ENCODE measurements around the gene PGAM4. TPM values are rescaled to one million over a fixed set of nuclear protein-coding genes. Genes with fewer than 3 reads are reported as not detected.

Gene PGAM4
- total RNA-seq (2014; rRNA removed; shearing (Covaris generic)) = 0.26 and 0.28 TPM in 2 replicates

DNA sequence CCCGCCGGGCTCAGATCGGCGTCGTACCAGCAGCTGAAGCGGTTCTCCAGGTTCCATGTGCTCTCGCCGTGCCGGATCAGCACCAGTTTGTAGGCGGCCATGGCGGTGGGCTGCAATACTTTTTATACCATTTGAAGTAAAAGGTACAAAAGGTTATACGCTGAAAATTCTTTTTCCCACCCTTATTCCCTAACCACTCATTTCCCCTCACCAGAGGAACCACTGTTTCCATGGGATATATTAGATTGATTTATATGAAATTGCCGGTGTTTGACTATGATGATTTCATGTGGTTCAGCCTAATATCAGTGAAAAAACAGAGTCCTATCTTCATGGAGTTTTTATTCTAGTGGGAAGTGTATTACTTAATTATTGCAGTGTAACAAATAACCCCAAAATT lies at the start of gene PGAM4:
Gene PGAM4 (minus strand): TSS at position 101 of the 400 bp plus-strand sequence. CDS start 0 bp downstream, at position 101.
- Histone ChIP-seq H3K36me3 (replicated peaks; ENCODE audit: control insufficient read depth, insufficient read depth, low read length) (no peaks in the 10 kb centered on the region), H3K27me3 (ENCODE audit: control insufficient read depth, insufficient read depth, low read length) (no peaks in the 10 kb centered on the region), H3K4me3 (ENCODE audit: insufficient read depth, low read depth, low read length) (no peak within 1 kb of the TSS)
- no peak for DNase-seq

DNA sequence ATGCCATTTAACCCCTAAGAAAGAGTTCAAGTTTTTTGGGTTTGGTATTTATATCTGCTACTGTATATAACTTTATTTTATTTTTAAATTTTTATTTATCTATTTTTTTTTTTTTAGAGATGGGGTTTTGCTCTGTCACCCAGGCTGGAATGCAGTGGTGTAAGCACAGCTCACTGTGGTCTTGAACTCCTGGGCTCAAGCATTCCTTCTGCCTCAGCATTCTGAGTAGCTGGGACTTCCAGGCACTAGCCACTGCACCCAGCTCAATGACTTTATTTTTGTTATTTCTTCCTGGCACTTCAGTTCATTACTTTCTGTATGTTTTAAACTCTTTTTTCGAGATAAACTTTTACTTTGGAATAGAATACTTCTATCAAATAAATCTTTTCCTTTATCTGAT lies 42.4 kb upstream of the PGAM4 start:
- DNase-seq = no peak
- Histone ChIP-seq H3K4me3 (ENCODE audit: insufficient read depth, low read depth, low read length) (no peak overlapping the region), H3K27me3 (ENCODE audit: control insufficient read depth, insufficient read depth, low read length) (no peaks in the 10 kb centered on the region)

DNA sequence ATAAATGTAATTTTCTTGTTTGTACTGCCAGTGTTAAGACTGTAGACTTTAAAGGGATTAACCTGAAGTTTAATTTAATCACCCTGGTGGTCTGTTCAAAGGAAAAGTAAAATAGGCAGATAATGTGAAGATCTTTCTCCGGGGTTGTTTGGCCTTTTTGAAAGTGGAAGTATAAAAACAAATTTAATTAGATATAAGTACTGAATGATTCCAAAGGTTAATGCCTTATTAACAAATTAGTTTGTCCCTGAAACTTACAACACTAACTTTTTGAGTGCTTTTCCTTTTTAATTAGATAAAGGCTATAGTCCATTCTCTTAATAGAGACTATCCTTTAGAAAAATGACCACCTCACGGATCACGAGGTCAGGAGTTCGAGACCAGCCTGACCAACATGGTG lies 10.4 kb upstream of the PGAM4 start:
- Histone ChIP-seq H3K4me3 (ENCODE audit: insufficient read depth, low read depth, low read length) (no peak overlapping the region), H3K27me3 (ENCODE audit: control insufficient read depth, insufficient read depth, low read length) (no peaks in the 10 kb centered on the region), H3K36me3 (replicated peaks; ENCODE audit: control insufficient read depth, insufficient read depth, low read length) (no peaks in the 10 kb centered on the region)
- DNase-seq = no peak

More for the DNA sequence above, 42.4 kb upstream of the PGAM4 start:
- H3K36me3 ChIP-seq (replicated peaks; ENCODE audit: control insufficient read depth, insufficient read depth, low read length) = no peaks in the 10 kb centered on the region

DNA sequence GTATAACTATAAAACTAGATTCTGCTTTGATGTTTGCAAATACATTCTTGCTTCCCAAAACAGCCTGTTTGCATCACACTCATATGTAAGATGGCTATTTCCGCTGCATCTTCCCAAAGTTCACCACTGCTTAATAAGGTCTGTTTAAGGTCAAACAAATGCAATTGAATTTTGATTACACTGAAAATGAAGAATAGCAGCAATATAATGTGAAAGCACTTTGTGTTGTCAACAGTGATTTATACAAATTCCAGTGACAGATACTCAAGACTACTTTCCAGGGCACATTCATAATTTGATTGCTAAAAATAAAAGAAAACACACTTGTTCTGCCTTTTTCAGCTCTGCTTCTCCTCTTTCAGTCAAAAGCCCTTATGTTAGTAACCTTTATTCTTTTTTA lies 8.1 kb upstream of the PGAM4 start:
- DNase-seq = no peak
- no peaks in the 10 kb centered on the region for H3K36me3 ChIP-seq (replicated peaks; ENCODE audit: control insufficient read depth, insufficient read depth, low read length)
- H3K27me3 ChIP-seq (ENCODE audit: control insufficient read depth, insufficient read depth, low read length) = no peaks in the 10 kb centered on the region
- H3K4me3 ChIP-seq (ENCODE audit: insufficient read depth, low read depth, low read length) = no peak overlapping the region

DNA sequence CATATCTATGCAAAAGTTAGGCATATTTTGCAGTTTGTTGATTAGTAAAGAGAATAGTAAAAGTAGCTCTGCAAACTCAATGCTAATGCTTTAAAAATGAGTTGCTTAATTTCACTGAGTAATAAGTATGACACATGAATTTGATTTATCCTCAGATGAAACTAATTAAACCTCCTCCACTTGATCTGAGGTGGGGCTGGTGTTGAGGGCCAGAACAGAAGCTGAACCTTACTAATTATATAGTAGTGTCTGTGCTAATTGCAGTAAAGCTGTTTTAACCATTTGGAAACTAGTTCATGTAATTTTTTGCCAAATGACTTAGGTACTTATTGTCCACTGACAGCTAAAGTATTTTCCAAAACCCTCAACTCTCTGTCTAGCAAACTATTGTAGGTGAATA lies 7.7 kb upstream of the PGAM4 start:
- H3K4me3 ChIP-seq (ENCODE audit: insufficient read depth, low read depth, low read length) = no peak overlapping the region
- H3K36me3 ChIP-seq (replicated peaks; ENCODE audit: control insufficient read depth, insufficient read depth, low read length) = no peaks in the 10 kb centered on the region
- no peaks in the 10 kb centered on the region for H3K27me3 ChIP-seq (ENCODE audit: control insufficient read depth, insufficient read depth, low read length)
- DNase-seq = no peak

DNA sequence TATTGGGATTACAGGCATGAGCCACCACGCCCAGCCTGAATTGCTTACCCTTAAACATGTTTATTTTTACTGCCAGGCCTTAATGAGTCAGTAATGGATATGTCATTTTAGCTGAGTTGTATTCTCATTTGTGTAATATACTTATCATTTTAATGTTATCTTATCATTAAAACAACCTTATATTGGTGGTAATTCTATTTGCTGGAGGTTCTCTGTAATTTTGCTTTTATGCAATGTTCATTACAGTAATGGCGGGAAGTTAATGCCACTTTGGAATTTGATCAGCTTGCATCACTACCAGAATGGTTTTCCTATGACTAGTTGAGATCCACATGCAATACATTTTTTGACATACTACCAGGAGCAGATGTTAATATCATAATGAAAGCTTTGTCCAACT lies 6.3 kb upstream of the PGAM4 start:
- no peak for DNase-seq
- H3K27me3 ChIP-seq (ENCODE audit: control insufficient read depth, insufficient read depth, low read length) = no peaks in the 10 kb centered on the region
- H3K36me3 ChIP-seq (replicated peaks; ENCODE audit: control insufficient read depth, insufficient read depth, low read length) = no peaks in the 10 kb centered on the region
- H3K4me3 ChIP-seq (ENCODE audit: insufficient read depth, low read depth, low read length) = no peak overlapping the region

DNA sequence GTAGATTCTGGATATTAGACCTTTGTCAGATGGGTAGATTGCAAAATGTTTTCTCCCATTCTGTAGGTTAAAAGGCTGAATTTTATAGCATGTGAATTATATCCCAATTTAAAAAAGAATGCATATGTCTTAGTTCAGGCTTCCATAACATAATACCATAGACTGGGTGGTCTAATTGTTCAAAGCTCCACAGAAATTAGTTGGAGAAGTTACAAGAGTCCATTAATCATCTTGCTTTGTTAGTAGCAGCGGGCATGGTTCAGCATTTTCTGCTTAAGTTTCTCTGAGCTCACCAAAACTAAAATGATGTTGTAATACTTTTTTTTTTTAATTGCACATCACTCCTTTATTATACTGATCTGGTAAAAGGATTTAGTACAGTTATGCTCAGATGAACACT lies 1.8 kb downstream of the PGAM4 start:
- DNase-seq = no peak
- no peaks in the 10 kb centered on the region for H3K27me3 ChIP-seq (ENCODE audit: control insufficient read depth, insufficient read depth, low read length)
- H3K36me3 ChIP-seq (replicated peaks; ENCODE audit: control insufficient read depth, insufficient read depth, low read length) = no peaks in the 10 kb centered on the region
- H3K4me3 ChIP-seq (ENCODE audit: insufficient read depth, low read depth, low read length) = no peak overlapping the region

DNA sequence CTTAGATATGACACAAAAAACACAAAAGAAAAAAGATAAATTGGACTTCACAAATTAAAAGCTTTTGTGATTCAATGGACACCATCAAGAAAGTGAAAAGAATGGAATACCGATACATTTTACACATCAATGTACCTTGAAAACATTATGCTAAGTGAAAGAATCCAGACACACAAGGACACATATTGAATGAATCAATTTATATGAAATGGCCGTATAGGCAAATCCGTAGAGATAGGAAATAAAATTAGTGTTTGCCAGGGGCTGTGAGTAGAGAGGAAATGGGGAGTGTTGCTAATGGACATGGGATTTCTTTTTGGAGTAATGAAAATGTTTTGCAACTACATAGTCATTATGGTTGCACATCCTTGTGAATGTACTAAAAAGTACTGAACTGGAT lies 3.1 kb downstream of the PGAM4 start:
- Histone ChIP-seq H3K4me3 (ENCODE audit: insufficient read depth, low read depth, low read length) (no peak overlapping the region), H3K27me3 (ENCODE audit: control insufficient read depth, insufficient read depth, low read length) (no peaks in the 10 kb centered on the region)

DNA sequence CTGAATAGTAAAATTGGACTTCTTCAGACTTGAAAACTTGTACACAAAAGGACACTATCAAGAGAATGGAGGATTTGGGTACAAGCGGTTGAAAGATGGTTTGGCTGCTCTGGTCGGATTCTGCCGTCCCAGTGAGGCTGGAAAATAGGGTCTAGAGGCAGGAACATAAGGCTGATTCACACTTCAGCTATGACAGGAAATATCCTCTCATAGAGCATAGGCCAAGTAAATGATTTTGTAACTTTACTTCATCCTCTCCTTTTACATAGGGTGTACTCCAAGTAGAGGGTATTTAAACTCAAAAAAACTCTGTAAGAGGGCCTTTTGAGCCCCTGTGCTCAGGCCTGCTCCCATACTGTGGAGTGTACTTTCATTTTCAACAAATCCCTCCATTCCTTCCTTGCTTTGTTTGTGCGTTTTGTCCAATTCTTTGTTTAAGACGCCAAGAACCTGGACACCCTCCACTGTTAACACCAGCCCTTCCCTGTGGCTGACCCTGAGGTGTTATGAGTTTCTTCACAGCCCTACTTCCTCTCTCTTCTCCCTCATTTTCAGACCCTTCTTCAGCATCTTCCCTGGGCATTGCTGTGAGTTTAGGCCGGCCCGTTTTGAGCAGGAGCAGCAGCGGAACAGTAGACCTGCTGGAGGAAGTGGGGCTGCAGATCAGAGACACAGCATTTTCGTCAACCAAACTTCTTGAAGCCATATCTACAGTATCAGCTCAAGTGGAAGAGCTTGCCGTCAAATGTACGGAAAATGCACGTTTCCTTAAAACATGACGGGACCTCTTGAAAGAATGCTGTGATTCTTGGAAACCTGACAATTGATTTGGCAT lies 7.2 kb downstream of the PGAM4 start:
- DNase-seq = no peak

More for the DNA sequence above, 3.1 kb downstream of the PGAM4 start:
- no peak for DNase-seq
- H3K36me3 ChIP-seq (replicated peaks; ENCODE audit: control insufficient read depth, insufficient read depth, low read length) = no peaks in the 10 kb centered on the region

DNA sequence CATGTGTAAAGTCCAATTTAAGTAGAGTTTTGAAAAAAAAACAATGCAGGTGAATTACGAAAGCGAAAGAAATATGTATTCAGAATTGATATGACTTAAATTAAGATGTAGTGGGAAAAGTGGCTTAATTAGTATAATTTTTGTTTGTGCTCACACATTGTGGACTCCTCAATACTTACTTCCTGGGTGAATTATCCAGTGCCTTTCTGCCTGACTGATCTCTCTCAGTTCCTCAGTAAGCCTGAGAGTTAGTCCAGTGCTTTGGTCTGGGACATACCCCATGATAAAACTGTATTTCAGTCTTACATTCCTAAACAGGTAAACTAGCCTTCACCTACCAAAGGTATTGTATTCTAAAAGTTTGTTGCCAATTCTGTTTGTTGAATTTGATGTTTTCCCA lies 8.4 kb downstream of the PGAM4 start:
- no peak for DNase-seq
- no peaks in the 10 kb centered on the region for H3K27me3 ChIP-seq (ENCODE audit: control insufficient read depth, insufficient read depth, low read length)
- H3K4me3 ChIP-seq (ENCODE audit: insufficient read depth, low read depth, low read length) = no peak overlapping the region
- H3K36me3 ChIP-seq (replicated peaks; ENCODE audit: control insufficient read depth, insufficient read depth, low read length) = no peaks in the 10 kb centered on the region

More for the DNA sequence above, 7.2 kb downstream of the PGAM4 start:
- H3K36me3 ChIP-seq (replicated peaks; ENCODE audit: control insufficient read depth, insufficient read depth, low read length) = no peaks in the 10 kb centered on the region
- H3K4me3 ChIP-seq (ENCODE audit: insufficient read depth, low read depth, low read length) = no peak overlapping the region
- no peaks in the 10 kb centered on the region for H3K27me3 ChIP-seq (ENCODE audit: control insufficient read depth, insufficient read depth, low read length)

DNA sequence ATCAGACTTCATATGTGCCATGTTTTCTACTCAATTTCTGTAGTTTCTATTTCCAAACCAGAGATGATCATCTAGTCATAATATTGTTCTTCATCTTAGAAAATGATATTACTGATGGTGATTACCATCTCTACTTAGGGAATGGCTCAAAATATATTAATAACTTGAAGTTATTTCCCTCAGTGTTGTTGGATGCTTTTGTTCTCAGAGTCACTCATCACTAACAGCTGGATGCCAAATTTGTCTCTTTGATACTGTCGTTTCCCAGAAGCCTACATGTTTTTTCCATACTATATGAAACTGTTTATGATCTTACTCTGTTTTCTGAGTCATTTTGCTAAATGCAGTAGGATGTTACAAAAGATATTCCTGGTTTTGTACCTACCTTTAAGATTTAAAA lies 8.9 kb downstream of the PGAM4 start:
- H3K36me3 ChIP-seq (replicated peaks; ENCODE audit: control insufficient read depth, insufficient read depth, low read length) = no peaks in the 10 kb centered on the region
- DNase-seq = no peak
- no peak overlapping the region for H3K4me3 ChIP-seq (ENCODE audit: insufficient read depth, low read depth, low read length)
- H3K27me3 ChIP-seq (ENCODE audit: control insufficient read depth, insufficient read depth, low read length) = no peaks in the 10 kb centered on the region

DNA sequence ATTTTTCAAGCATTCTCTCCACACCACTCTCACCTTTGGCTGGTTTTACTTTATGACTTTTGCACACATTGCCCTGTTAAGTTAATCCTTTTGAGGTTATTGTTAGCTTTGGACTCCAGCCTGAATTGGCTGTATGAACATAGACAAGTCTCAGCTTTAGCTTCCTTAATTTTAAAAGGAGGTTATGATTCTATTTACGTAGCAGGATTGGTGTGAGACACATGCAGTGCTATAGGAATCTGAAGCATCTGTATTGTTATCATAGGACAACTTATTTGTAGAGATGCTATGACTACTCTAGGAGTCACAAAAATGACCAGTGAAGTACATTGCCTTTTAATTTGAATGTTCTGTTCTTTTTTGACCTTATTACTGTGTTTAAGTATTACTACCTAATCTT lies 15.7 kb downstream of the PGAM4 start:
- H3K4me3 ChIP-seq (ENCODE audit: insufficient read depth, low read depth, low read length) = no peak overlapping the region
- H3K27me3 ChIP-seq (ENCODE audit: control insufficient read depth, insufficient read depth, low read length) = no peaks in the 10 kb centered on the region
- DNase-seq = no peak
- H3K36me3 ChIP-seq (replicated peaks; ENCODE audit: control insufficient read depth, insufficient read depth, low read length) = no peaks in the 10 kb centered on the region

DNA sequence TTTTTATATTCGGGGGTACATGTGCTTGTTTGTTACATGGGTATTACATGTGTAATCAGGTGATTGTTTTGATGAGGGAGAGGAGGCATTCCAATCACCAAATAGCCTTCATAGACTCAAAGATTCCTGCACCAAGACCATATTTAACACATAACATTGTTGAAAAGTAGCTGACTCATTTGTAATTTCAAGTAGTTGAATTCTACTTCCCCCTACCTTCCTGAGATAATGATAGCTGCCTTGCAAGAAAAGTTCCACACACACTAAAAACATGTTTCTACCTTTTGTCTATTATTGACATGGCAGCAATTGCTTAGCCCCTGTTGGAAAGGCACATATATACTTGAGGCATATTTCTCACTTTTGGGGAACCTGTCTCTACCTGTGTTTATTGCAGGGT lies 16.1 kb downstream of the PGAM4 start:
- no peak for DNase-seq
- Histone ChIP-seq H3K36me3 (replicated peaks; ENCODE audit: control insufficient read depth, insufficient read depth, low read length) (no peaks in the 10 kb centered on the region), H3K4me3 (ENCODE audit: insufficient read depth, low read depth, low read length) (no peak overlapping the region), H3K27me3 (ENCODE audit: control insufficient read depth, insufficient read depth, low read length) (no peaks in the 10 kb centered on the region)

DNA sequence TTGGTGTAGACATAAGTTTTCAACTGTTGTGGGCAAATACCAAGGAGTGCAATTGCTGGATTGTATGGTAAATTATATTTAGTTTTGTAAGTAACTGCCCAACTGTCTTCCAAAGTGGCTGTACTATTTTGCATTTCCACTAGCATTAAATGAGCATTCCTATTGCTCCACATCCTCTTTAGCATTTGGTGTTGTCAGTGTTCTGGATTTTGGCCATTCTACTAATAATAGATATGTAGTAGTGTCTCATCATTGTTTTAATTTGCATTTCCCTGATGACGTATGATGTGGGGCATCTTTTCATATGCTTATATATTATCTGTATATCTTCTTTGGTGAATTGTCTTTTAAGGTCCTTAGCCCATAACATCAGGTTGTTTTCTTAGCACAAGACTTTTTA lies 17.3 kb downstream of the PGAM4 start:
- DNase-seq = no peak
- H3K4me3 ChIP-seq (ENCODE audit: insufficient read depth, low read depth, low read length) = no peak overlapping the region
- no peaks in the 10 kb centered on the region for H3K36me3 ChIP-seq (replicated peaks; ENCODE audit: control insufficient read depth, insufficient read depth, low read length)
- H3K27me3 ChIP-seq (ENCODE audit: control insufficient read depth, insufficient read depth, low read length) = no peaks in the 10 kb centered on the region

DNA sequence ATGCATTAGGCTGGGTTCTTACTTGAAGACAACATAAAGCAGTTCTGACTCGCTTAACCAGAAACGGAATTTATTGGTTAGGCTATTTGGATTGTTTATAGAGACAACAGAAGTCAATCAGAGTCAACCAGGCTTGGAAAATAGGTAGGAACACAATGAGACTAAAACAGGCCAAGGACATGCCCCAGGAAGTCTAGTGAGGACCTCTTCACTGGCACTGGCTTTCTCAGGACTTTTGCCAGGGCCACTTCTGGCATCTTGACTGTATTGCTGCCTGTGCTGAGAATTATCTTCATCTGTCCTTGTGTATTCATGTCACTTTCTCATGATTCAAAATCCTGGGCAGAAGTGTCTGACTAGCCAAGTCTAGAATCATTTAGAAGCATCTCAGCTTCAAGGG lies 19.6 kb downstream of the PGAM4 start:
- no peak overlapping the region for H3K4me3 ChIP-seq (ENCODE audit: insufficient read depth, low read depth, low read length)
- no peaks in the 10 kb centered on the region for H3K27me3 ChIP-seq (ENCODE audit: control insufficient read depth, insufficient read depth, low read length)
- no peaks in the 10 kb centered on the region for H3K36me3 ChIP-seq (replicated peaks; ENCODE audit: control insufficient read depth, insufficient read depth, low read length)
- DNase-seq = no peak

All from H7 (cell line).